ENCODE measurements around the gene IFI35. TPM values are rescaled to one million over a fixed set of nuclear protein-coding genes. Genes with fewer than 3 reads are reported as not detected.

The IFI35 gene
- total and polyA plus RNA-seq, 9 of the 15 experiments (the other 6 are each of a cell fraction or from before 2014, with no cell fraction given), result 4.4 to 13.1 (median 10.2) TPM

GRCh38 chr17:42980274-42980765 is 26.3 kb upstream of the IFI35 start, which contains the start of gene RUNDC1 (continued):
- no peak for TF ChIP-seq STAT6 (CRISPR knock-in tag; IDR thresholded peaks at IDR 0.05)
- TF ChIP-seq ZNF639 (CRISPR knock-in tag; conservative IDR thresholded peaks at IDR 0.05 in 1 of 2, IDR thresholded peaks at IDR 0.05 in 1 of 2), result no peak
- TF ChIP-seq VEZF1 (CRISPR knock-in tag; IDR thresholded peaks at IDR 0.05), result peak; percentile 66
- TF ChIP-seq ZNF518B (CRISPR knock-in tag; IDR thresholded peaks at IDR 0.05), result no peak
- no peak for TF ChIP-seq ILK (tag; IDR thresholded peaks at IDR 0.05; ENCODE audit: borderline replicate concordance, low read depth)
- no peak for TF ChIP-seq GTF3C2 (IDR thresholded peaks at IDR 0.05; ENCODE audit: borderline replicate concordance, extremely low read depth, insufficient read length)
- TF ChIP-seq FOXP1 (CRISPR knock-in tag; IDR thresholded peaks at IDR 0.05), result no peak; the same call in 1 of the 2 replicates
- no peak for TF ChIP-seq TCF3 (CRISPR knock-in tag; IDR thresholded peaks at IDR 0.05)
- no peak for TF ChIP-seq ASH1L (IDR thresholded peaks at IDR 0.05; ENCODE audit: borderline replicate concordance, low read depth, partially characterized antibody)
- TF ChIP-seq SMARCA4 (IDR thresholded peaks at IDR 0.05), result no peak
- TF ChIP-seq EZH2 (IDR thresholded peaks at IDR 0.05; ENCODE audit: borderline replicate concordance, low read depth, low read length), result no peak
- no peak for TF ChIP-seq ZNF431 (CRISPR knock-in tag; IDR thresholded peaks at IDR 0.05)
- no peak for TF ChIP-seq HNRNPH1 (optimal IDR thresholded peaks at IDR 0.05; ENCODE audit: low read depth, low read length)
- no peak; the same call in 1 of the 2 replicates for TF ChIP-seq SOX6 (IDR thresholded peaks at IDR 0.05)
- no peak for TF ChIP-seq STAG1 (CRISPR knock-in tag; IDR thresholded peaks at IDR 0.05; ENCODE audit: borderline replicate concordance)
